Neural progenitor cell (in vitro differentiated cells): Measurements from ENCODE around the gene CSRP1. TPM values are rescaled to one million over a fixed set of nuclear protein-coding genes. Genes with fewer than 3 reads are reported as not detected.

Experiments used
- DNase-seq: peaks from one replicate; pipeline ENCODE4 v3.0.0-alpha.2; 2016; ENCODE audit warnings: low spot score
- H2AFZ ChIP-seq: fragments of 200-600 bp; sonication (generic); replicated peaks from 2 replicates; pipeline ENCODE4 v1.6.1; 2016; ENCODE audit warnings: antibody characterized with exemption
- H3F3A ChIP-seq: fragments of 200-600 bp; sonication (generic); 2 replicates; pipeline ENCODE4 v1.6.1; 2016; ENCODE audit warnings: antibody characterized with exemption, low read depth
- H3K27ac ChIP-seq: fragments of 200-600 bp; sonication (generic); 2 replicates; pipeline ENCODE4 v1.5.1; 2016; ENCODE audit warnings: mild to moderate bottlenecking
- H3K27me3 ChIP-seq: fragments of 200-600 bp; sonication (generic); 2 replicates; pipeline ENCODE4 v1.6.1; 2016; ENCODE audit warnings: mild to moderate bottlenecking, moderate library complexity
- H3K36me3 ChIP-seq: fragments of 200-600 bp; sonication (generic); 2 replicates; pipeline ENCODE4 v1.5.1; 2016
- H3K4me1 ChIP-seq: fragments of 200-600 bp; sonication (generic); 2 replicates; pipeline ENCODE4 v1.6.1; 2016; ENCODE audit warnings: mixed run types
- H3K4me2 ChIP-seq: fragments of 200-600 bp; sonication (generic); 2 replicates; pipeline ENCODE4 v1.6.1; 2016
- H3K4me3 ChIP-seq: fragments of 200-600 bp; sonication (generic); 2 replicates; pipeline ENCODE4 v1.5.1; 2016
- H3K79me2 ChIP-seq: fragments of 200-600 bp; sonication (generic); 2 replicates; pipeline ENCODE4 v1.6.1; 2016; ENCODE audit warnings: low read depth
- H3K9ac ChIP-seq: fragments of 200-600 bp; sonication (generic); 2 replicates; pipeline ENCODE4 v1.6.1; 2016
- H3K9me3 ChIP-seq: fragments of 200-600 bp; sonication (generic); 2 replicates; pipeline ENCODE4 v1.5.1; 2016; ENCODE audit warnings: low read depth
- H4K20me1 ChIP-seq: fragments of 200-600 bp; sonication (generic); 2 replicates; pipeline ENCODE4 v1.6.1; 2016; ENCODE audit warnings: low read depth
- H3K27ac Mint-ChIP-seq: 3 replicates; pipeline ENCODE4 v1.8.0; 2021; ENCODE audit warnings: mixed read lengths
- H3K27me3 Mint-ChIP-seq: 2 replicates; pipeline ENCODE4 v1.8.0; 2022; ENCODE audit warnings: low read depth, mild to moderate bottlenecking, inconsistent platforms, moderate library complexity, mixed read lengths; ENCODE audit not compliant: insufficient read depth
- H3K36me3 Mint-ChIP-seq: 3 replicates; pipeline ENCODE4 v1.8.0; 2021; ENCODE audit warnings: mixed read lengths
- H3K4me1 Mint-ChIP-seq: 3 replicates; pipeline ENCODE4 v1.8.0; 2021; ENCODE audit warnings: mixed read lengths
- H3K4me3 Mint-ChIP-seq: 3 replicates; pipeline ENCODE4 v1.8.0; 2021; ENCODE audit warnings: mild to moderate bottlenecking, moderate library complexity, mixed read lengths
- H3K9me3 Mint-ChIP-seq: 3 replicates; pipeline ENCODE4 v1.8.0; 2020; ENCODE audit warnings: mixed read lengths
- CTCF ChIP-seq: fragments of 200-600 bp; sonication (generic); IDR thresholded peaks from 2 replicates; pipeline ENCODE4 v1.5.1; 2017; ENCODE audit warnings: antibody characterized with exemption, mild to moderate bottlenecking
- EZH2 ChIP-seq: fragments of 200-600 bp; sonication (generic); IDR thresholded peaks from 2 replicates; pipeline ENCODE4 v1.6.1; 2017; ENCODE audit warnings: antibody characterized with exemption, mild to moderate bottlenecking, moderate library complexity
- EZH2phosphoT487 ChIP-seq: fragments of 200-600 bp; sonication (generic); IDR thresholded peaks from 2 replicates; pipeline ENCODE4 v1.6.1; 2017; ENCODE audit warnings: antibody characterized with exemption
- total RNA-seq: library from RNA; depleted of rRNA; stranded (reverse); fragments of >200 nt; gene quantifications from 2 replicates; pipeline ENCODE4 v1.2.3, GENCODE V29; 2015; ENCODE audit warnings: low replicate concordance

CSRP1 gene
- total RNA-seq, 1 donor from 2014 or later = 2.5 TPM

GRCh38 chr1:201510734-201511133 lies 3.8 kb upstream of the CSRP1 start:
- H3K27me3 ChIP-seq = peaks cover 45% of the 10 kb centered on the region
- no peaks in the 10 kb centered on the region for H3K36me3 Mint-ChIP-seq
- TF ChIP-seq EZH2 = no peak
- TF ChIP-seq CTCF = no peak
- TF ChIP-seq EZH2phosphoT487 = no peak
- H3K36me3 ChIP-seq = no peaks in the 10 kb centered on the region
- no peak for DNase-seq
- no peak overlapping the region for H2AFZ ChIP-seq
- H3K27ac Mint-ChIP-seq = no peak overlapping the region
- no peaks in the 10 kb centered on the region for H3K9me3 Mint-ChIP-seq
- H3K79me2 ChIP-seq = no peaks in the 10 kb centered on the region
- no peak overlapping the region for H3K9ac ChIP-seq
- H4K20me1 ChIP-seq = no peaks in the 10 kb centered on the region
- H3K4me1 ChIP-seq = peaks cover 11% of the 10 kb centered on the region
- no peaks in the 10 kb centered on the region for H3K9me3 ChIP-seq
- no peak overlapping the region for H3K4me3 Mint-ChIP-seq
- H3K27ac ChIP-seq = no peak overlapping the region
- no peak overlapping the region for H3K4me3 ChIP-seq
- peaks cover 8% of the 10 kb centered on the region for H3K27me3 Mint-ChIP-seq
- no peak overlapping the region for H3K4me2 ChIP-seq
- peaks cover 24% of the 10 kb centered on the region for H3K4me1 Mint-ChIP-seq
- H3F3A ChIP-seq = peaks cover 15% of the 10 kb centered on the region

GRCh38 chr1:201509601-201510374 lies 2.9 kb upstream of the CSRP1 start:
- peaks cover 32% of the 10 kb centered on the region for H3K4me1 Mint-ChIP-seq

GRCh38 chr1:201508809-201509208 lies 1.9 kb upstream of the CSRP1 start:
- no peaks in the 10 kb centered on the region for H3K36me3 ChIP-seq
- H3K9ac ChIP-seq = no peak overlapping the region
- TF ChIP-seq EZH2 (no peak), EZH2phosphoT487 (no peak)
- H3F3A ChIP-seq = peaks cover 22% of the 10 kb centered on the region
- H2AFZ ChIP-seq = no peak overlapping the region
- H4K20me1 ChIP-seq = no peaks in the 10 kb centered on the region
- DNase-seq = no peak
- H3K9me3 ChIP-seq = no peaks in the 10 kb centered on the region
- H3K27me3 ChIP-seq = peaks cover 45% of the 10 kb centered on the region
- peaks cover 40% of the 10 kb centered on the region for H3K4me1 Mint-ChIP-seq
- H3K4me3 Mint-ChIP-seq = no peak overlapping the region
- H3K4me1 ChIP-seq = peaks cover 22% of the 10 kb centered on the region
- H3K9me3 Mint-ChIP-seq = no peaks in the 10 kb centered on the region
- peaks cover 6% of the 10 kb centered on the region for H3K27me3 Mint-ChIP-seq
- H3K4me3 ChIP-seq = no peak overlapping the region
- no peak overlapping the region for H3K27ac ChIP-seq
- no peak overlapping the region for H3K4me2 ChIP-seq
- H3K27ac Mint-ChIP-seq = no peak overlapping the region
- H3K36me3 Mint-ChIP-seq = no peaks in the 10 kb centered on the region
- no peaks in the 10 kb centered on the region for H3K79me2 ChIP-seq

More at GRCh38 chr1:201509601-201510374, 2.9 kb upstream of the CSRP1 start:
- Histone ChIP-seq H2AFZ (no peak overlapping the region), H3K4me3 (no peak overlapping the region), H3K27me3 (peaks cover 45% of the 10 kb centered on the region), H3K27ac (no peak overlapping the region), H3K36me3 (no peaks in the 10 kb centered on the region), H3K9ac (no peak overlapping the region), H3K4me1 (peaks cover 19% of the 10 kb centered on the region), H3K79me2 (no peaks in the 10 kb centered on the region), H4K20me1 (no peaks in the 10 kb centered on the region), H3K9me3 (no peaks in the 10 kb centered on the region), H3K4me2 (no peak overlapping the region), H3F3A (peaks cover 22% of the 10 kb centered on the region)
- Mint-ChIP-seq H3K27me3 (peaks cover 8% of the 10 kb centered on the region), H3K36me3 (no peaks in the 10 kb centered on the region), H3K27ac (peak overlapping the region; percentile 6), H3K4me3 (no peak overlapping the region), H3K9me3 (no peaks in the 10 kb centered on the region)
- TF ChIP-seq CTCF = no peak
- no peak for TF ChIP-seq EZH2phosphoT487
- no peak for TF ChIP-seq EZH2
- no peak for DNase-seq

GRCh38 chr1:201507360-201507675 lies 395 bp upstream of the CSRP1 start:
- Histone ChIP-seq H3K9ac (no peak overlapping the region), H3F3A (peaks cover 22% of the 10 kb centered on the region), H3K27ac (no peak overlapping the region), H3K79me2 (no peaks in the 10 kb centered on the region), H3K4me1 (peaks cover 29% of the 10 kb centered on the region), H3K36me3 (no peaks in the 10 kb centered on the region), H3K9me3 (no peaks in the 10 kb centered on the region), H3K4me2 (peak overlapping the region; percentile 75), H3K27me3 (peaks cover 45% of the 10 kb centered on the region), H4K20me1 (no peaks in the 10 kb centered on the region), H3K4me3 (peak overlapping the region; percentile 39), H2AFZ (no peak overlapping the region)
- H3K27ac Mint-ChIP-seq = peak overlapping the region; percentile 25
- H3K9me3 Mint-ChIP-seq = no peaks in the 10 kb centered on the region
- no peak for DNase-seq
- H3K4me1 Mint-ChIP-seq = peaks cover 44% of the 10 kb centered on the region
- H3K36me3 Mint-ChIP-seq = no peaks in the 10 kb centered on the region
- no peak for TF ChIP-seq EZH2phosphoT487
- TF ChIP-seq CTCF = no peak
- TF ChIP-seq EZH2 = no peak
- H3K27me3 Mint-ChIP-seq = peaks cover 3% of the 10 kb centered on the region
- no peak overlapping the region for H3K4me3 Mint-ChIP-seq
